Prostate gland (tissue), 2 donors: ENCODE measurements around the gene GPC5.

Experiments used
- CTCF ChIP-seq, 4 experiments: fragments of 200-600 bp in 2 of 4; fragments of 450-650 bp in 2 of 4; sonication (generic) in 2 of 4; IDR thresholded peaks; 1 replicate in 3 of 4; 2 replicates in 1 of 4; pipeline ENCODE4 v1.5.1; 2016 to 2019; ENCODE audit warnings: antibody characterized with exemption in 4 of 4, mild to moderate bottlenecking in 2 of 4, moderate library complexity in 2 of 4
- POLR2A ChIP-seq: fragments of 450-650 bp; IDR thresholded peaks from one replicate; pipeline ENCODE4 v1.6.1; 2016; ENCODE audit warnings: antibody characterized with exemption, mild to moderate bottlenecking

GRCh38 chr13:92054389-92054788 is 656.0 kb downstream of the GPC5 start:
- TF ChIP-seq POLR2A (no peak), CTCF (IDR thresholded peaks at IDR 0.05) (no peak)
